Activated CD8-positive, alpha-beta T cell treated with anti-CD3 and anti-CD28 coated beads for 36 hours (primary cell): Measurements from ENCODE around the gene LRCOL1. TPM values are rescaled to one million over a fixed set of nuclear protein-coding genes. Genes with fewer than 3 reads are reported as not detected.

Experiments
- ATAC-seq: fragments of 200-7000 bp; cut with Tn5 transposase; one replicate; pipeline ENCODE4 v1.10.0; 2021; ENCODE audit warnings: mild to moderate bottlenecking, moderate library complexity
- CTCF ChIA-PET: fragments of 350-600 bp; sonication (Branson Sonifier 250); formaldehyde crosslinking; loops from one replicate; lab custom pipeline; 2021; ENCODE audit warnings: antibody characterized with exemption; lab: Charles Lee
- POLR2A ChIA-PET: fragments of 350-600 bp; sonication (Branson Sonifier 250); formaldehyde crosslinking; loops from one replicate; lab custom pipeline; 2021; ENCODE audit warnings: antibody characterized with exemption; lab: Charles Lee
- DNase-seq: peaks from one replicate; pipeline ENCODE4 v3.0.0-alpha.2; 2020
- H3K27ac Mint-ChIP-seq: one replicate; pipeline ENCODE4 v1.8.0; 2021; ENCODE audit warnings: mild to moderate bottlenecking, mixed read lengths
- H3K27me3 Mint-ChIP-seq: one replicate; pipeline ENCODE4 v1.8.0; 2021; ENCODE audit warnings: mixed read lengths
- H3K36me3 Mint-ChIP-seq: one replicate; pipeline ENCODE4 v1.8.0; 2021; ENCODE audit warnings: low read depth, mixed read lengths
- H3K4me1 Mint-ChIP-seq: one replicate; pipeline ENCODE4 v1.8.0; 2021; ENCODE audit warnings: low read depth, mixed read lengths
- H3K4me3 Mint-ChIP-seq: one replicate; pipeline ENCODE4 v1.8.0; 2021; ENCODE audit warnings: mild to moderate bottlenecking, moderate library complexity, mixed read lengths
- H3K9me3 Mint-ChIP-seq: one replicate; pipeline ENCODE4 v1.8.0; 2021; ENCODE audit warnings: mixed read lengths
- intact Hi-C: fragments of 100-400 bp; cut with micrococcal nuclease; formaldehyde crosslinking; loops from one replicate; pipeline ENCODE4 v1.10.0; 2022
- total RNA-seq, 2 experiments: library from RNA; stranded (reverse); gene quantifications; one replicate each; pipeline ENCODE4 v1.2.3, GENCODE V29; 2021
- TF ChIP-seq, protein P1 (sequence below): fragments of 200-600 bp; IDR thresholded peaks from one replicate; pipeline ENCODE4 v1.8.0; 2022; ENCODE audit warnings: antibody characterized with exemption, mild to moderate bottlenecking

LRCOL1 gene
- total RNA-seq, 2 experiments from 2014 or later = not detected

DNA sequence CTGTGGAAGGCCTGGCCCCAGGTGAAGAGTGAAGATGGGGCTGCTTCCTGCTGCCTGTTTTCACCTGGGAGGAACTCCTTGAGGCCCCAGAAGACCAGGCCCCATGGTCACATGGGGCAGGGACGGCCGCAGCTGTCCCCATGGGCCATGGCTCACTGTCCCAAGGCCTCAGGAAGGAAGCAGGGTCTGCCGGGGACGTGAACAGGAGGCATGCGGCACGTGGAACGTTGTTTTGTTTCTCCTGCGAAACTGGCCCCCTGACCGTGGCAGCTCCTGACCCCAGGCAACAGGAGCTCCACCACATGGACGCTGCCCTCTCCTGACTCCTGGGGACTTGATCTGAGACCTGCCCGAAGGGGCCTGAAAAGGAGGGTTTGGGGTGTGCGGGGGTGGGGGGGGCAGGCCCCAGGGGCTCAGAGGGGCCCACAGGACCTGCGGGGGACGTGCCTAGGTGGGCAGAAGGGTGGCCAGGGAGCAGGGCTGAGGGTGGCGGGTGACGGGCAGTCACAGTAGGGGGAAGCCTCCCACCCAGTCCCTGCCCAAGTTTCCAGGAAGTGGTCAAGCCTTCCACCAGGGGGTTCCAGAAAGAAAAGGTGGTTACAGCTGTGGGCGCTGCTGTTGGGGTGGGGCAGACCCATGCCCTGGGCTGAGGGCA is 41.4 kb downstream of the LRCOL1 start:
- no peaks in the 10 kb centered on the region for H3K36me3 Mint-ChIP-seq
- intact Hi-C loops = no loop called here
- no peaks in the 10 kb centered on the region for H3K9me3 Mint-ChIP-seq
- H3K4me1 Mint-ChIP-seq = no peaks in the 10 kb centered on the region
- H3K27ac Mint-ChIP-seq = no peak overlapping the region
- CTCF ChIA-PET = interaction anchor here (1.0 to 1.2 kb wide), 2 partner anchors 8 to 14 kb away, joined by 5 to 7 read pairs; no protein-coding TSS in a partner anchor
- H3K4me3 Mint-ChIP-seq = no peak overlapping the region
- no peak for DNase-seq
- no peak for ATAC-seq
- POLR2A ChIA-PET = no interaction called here
- TF ChIP-seq, protein P1, sequence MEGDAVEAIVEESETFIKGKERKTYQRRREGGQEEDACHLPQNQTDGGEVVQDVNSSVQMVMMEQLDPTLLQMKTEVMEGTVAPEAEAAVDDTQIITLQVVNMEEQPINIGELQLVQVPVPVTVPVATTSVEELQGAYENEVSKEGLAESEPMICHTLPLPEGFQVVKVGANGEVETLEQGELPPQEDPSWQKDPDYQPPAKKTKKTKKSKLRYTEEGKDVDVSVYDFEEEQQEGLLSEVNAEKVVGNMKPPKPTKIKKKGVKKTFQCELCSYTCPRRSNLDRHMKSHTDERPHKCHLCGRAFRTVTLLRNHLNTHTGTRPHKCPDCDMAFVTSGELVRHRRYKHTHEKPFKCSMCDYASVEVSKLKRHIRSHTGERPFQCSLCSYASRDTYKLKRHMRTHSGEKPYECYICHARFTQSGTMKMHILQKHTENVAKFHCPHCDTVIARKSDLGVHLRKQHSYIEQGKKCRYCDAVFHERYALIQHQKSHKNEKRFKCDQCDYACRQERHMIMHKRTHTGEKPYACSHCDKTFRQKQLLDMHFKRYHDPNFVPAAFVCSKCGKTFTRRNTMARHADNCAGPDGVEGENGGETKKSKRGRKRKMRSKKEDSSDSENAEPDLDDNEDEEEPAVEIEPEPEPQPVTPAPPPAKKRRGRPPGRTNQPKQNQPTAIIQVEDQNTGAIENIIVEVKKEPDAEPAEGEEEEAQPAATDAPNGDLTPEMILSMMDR = no peak
- H3K27me3 Mint-ChIP-seq = no peaks in the 10 kb centered on the region

DNA sequence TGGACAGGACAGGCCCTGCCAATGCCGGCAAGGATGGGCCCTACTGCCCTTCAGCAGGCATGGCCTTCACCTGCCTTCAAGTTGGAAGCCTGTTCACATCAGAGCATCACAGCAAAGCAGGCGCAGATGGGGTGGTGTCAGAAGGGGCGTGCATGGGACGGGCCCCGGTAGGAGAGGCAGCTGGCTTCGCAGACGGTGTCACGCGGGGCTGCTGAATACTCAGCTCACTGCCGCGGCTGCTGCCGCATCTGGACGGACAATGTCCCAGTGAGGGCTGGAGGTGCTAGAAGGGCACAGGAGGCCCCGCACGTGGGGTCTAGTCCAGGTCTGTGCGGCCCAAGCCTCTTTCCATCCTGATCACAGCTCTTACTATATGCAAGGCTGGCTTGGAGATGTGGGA is 42.1 kb downstream of the LRCOL1 start:
- H3K4me3 Mint-ChIP-seq = no peak overlapping the region
- CTCF ChIA-PET = no interaction called here
- no peaks in the 10 kb centered on the region for H3K27me3 Mint-ChIP-seq
- H3K27ac Mint-ChIP-seq = no peak overlapping the region
- H3K9me3 Mint-ChIP-seq = no peaks in the 10 kb centered on the region
- intact Hi-C loops = no loop called here
- peaks cover 1% of the 10 kb centered on the region for H3K36me3 Mint-ChIP-seq
- DNase-seq = no peak
- peaks cover 2% of the 10 kb centered on the region for H3K4me1 Mint-ChIP-seq
- TF ChIP-seq, protein P1 = no peak
- POLR2A ChIA-PET = no interaction called here
- no peak for ATAC-seq

DNA sequence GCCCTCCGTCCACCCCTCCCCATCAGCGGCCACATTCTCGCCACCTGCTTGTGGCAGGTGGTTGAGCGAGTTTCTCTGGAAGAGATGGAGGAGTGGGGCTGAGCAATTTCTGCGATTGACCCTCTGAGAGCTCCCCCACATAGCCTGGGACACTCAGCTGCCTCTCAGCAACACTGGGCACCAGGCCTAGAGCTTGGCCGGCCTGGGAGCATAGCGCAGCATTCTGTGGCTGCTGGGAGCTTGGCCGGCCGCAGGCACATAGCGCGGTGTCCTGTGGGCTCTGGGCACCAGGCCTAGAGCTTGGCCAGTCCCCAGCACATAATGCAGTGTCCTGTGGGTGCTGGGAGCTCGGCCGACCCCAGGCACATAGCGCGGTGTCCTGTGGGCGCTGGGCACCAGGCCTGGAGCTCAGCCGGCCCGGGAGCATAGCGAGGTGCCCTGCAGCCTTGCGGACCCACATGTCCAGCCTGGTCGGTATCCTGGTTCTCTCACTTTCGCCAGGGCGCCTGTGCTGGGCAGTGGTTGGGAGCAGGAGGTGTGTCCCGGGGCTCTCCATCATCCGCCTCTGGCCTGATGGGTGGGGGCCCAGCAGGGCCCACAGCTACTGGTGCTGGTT is 43.8 kb downstream of the LRCOL1 start:
- Mint-ChIP-seq H3K4me1 (peaks cover 2% of the 10 kb centered on the region), H3K36me3 (peaks cover 1% of the 10 kb centered on the region), H3K27ac (no peak overlapping the region), H3K27me3 (no peaks in the 10 kb centered on the region), H3K9me3 (no peaks in the 10 kb centered on the region), H3K4me3 (no peak overlapping the region)
- ATAC-seq (no peak), DNase-seq (no peak)
- intact Hi-C loops = no loop called here
- TF ChIP-seq, protein P1 = no peak
- ChIA-PET CTCF (interaction anchor here (0.9 to 1.4 kb wide), 2 partner anchors 12 to 43 kb away, joined by 3 to 4 read pairs; no protein-coding TSS in a partner anchor), POLR2A (no interaction called here)

DNA sequence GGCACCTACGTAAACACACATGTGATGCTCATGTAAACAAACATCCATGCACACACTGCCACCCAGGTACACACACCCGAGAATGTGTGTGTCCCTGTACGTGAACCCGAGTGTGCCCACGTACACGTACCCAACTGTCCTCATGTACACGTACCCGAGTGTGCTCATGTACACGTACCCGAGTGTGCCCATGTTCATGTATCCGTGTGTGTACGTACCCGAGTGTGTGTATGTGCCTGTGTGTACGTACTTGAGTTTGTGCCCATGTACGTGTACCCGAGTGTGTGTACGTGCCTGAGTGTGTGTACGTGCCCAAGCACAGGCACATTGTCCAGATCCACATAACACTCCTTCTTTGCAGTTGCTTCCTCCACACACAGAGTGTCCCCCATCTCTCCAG is 45.0 kb downstream of the LRCOL1 start:
- Mint-ChIP-seq H3K4me1 (peaks cover 5% of the 10 kb centered on the region), H3K27me3 (no peaks in the 10 kb centered on the region), H3K36me3 (peaks cover 1% of the 10 kb centered on the region), H3K9me3 (no peaks in the 10 kb centered on the region), H3K4me3 (no peak overlapping the region), H3K27ac (no peak overlapping the region)
- ChIA-PET POLR2A (interaction anchor here (0.6 kb wide), 1 partner anchor 986 kb away, joined by 3 read pairs; no protein-coding TSS in a partner anchor), CTCF (no interaction called here)
- TF ChIP-seq, protein P1 = no peak
- DNase-seq = no peak
- intact Hi-C loops = no loop called here
- no peak for ATAC-seq

DNA sequence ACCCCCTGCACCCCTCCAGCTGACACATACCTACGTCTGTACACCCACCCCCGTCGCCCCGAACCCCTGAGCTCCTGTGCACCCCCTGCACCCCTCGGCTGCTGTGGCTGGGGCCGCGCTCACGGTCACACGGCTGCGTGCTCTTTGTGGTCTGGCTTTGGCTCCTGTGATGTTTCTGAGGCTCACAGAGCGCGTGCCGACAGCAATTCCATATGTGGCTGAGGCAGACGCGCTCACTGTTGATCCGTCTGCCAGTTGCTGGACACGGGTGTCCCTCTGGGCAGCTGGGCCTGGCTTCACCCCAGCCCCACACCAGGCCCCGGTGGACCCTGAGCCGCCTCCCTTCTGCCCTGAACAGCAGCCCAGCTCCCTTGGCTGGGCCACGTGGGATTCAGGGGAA is 46.5 kb downstream of the LRCOL1 start:
- H3K27me3 Mint-ChIP-seq = peaks cover 5% of the 10 kb centered on the region
- DNase-seq (no peak), ATAC-seq (no peak)
- H3K4me3 Mint-ChIP-seq = no peak overlapping the region
- H3K4me1 Mint-ChIP-seq = peaks cover 10% of the 10 kb centered on the region
- intact Hi-C loops = no loop called here
- TF ChIP-seq, protein P1 = no peak
- H3K9me3 Mint-ChIP-seq = no peaks in the 10 kb centered on the region
- H3K27ac Mint-ChIP-seq = no peak overlapping the region
- ChIA-PET POLR2A (no interaction called here), CTCF (interaction anchor here (1.7 kb wide), 2 partner anchors 9 to 149 kb away, joined by 4 to 6 read pairs; no protein-coding TSS in a partner anchor)
- peaks cover 1% of the 10 kb centered on the region for H3K36me3 Mint-ChIP-seq
